WTC11 (cell line): ENCODE data around the gene CRYBA1. TPM values are rescaled to one million over a fixed set of nuclear protein-coding genes. Genes with fewer than 3 reads are reported as not detected.

Experiments
- ATAC-seq: fragments of 200-7000 bp; cut with Tn5 transposase; 2 replicates; pipeline ENCODE4 v1.10.0; 2021; ENCODE audit warnings: mild to moderate bottlenecking, moderate library complexity
- CTCF ChIA-PET: fragments of 300-600 bp; sonication (Branson Sonifier 250); formaldehyde crosslinking; loops from one replicate; lab custom pipeline; 2021; ENCODE audit warnings: antibody characterized with exemption; lab: Charles Lee
- POLR2A ChIA-PET: fragments of 350-600 bp; sonication (Branson Sonifier 250); formaldehyde crosslinking; loops from one replicate; lab custom pipeline; 2021; ENCODE audit warnings: antibody characterized with exemption; lab: Charles Lee
- DNase-seq: peaks from one replicate; pipeline ENCODE4 v3.0.0; 2021; ENCODE audit warnings: low spot score
- H3K27ac Mint-ChIP-seq: 2 replicates; pipeline ENCODE4 v1.8.0; 2021; ENCODE audit warnings: mixed read lengths
- H3K27me3 Mint-ChIP-seq: 2 replicates; pipeline ENCODE4 v1.8.0; 2021; ENCODE audit warnings: low read depth, mild to moderate bottlenecking, moderate library complexity, mixed read lengths
- H3K36me3 Mint-ChIP-seq: 2 replicates; pipeline ENCODE4 v1.8.0; 2021; ENCODE audit warnings: mixed read lengths
- H3K4me1 Mint-ChIP-seq: 2 replicates; pipeline ENCODE4 v1.8.0; 2022; ENCODE audit warnings: mixed read lengths
- H3K4me3 Mint-ChIP-seq: 2 replicates; pipeline ENCODE4 v1.8.0; 2021; ENCODE audit warnings: mild to moderate bottlenecking, moderate library complexity, mixed read lengths
- H3K9me3 Mint-ChIP-seq: 2 replicates; pipeline ENCODE4 v1.8.0; 2021; ENCODE audit warnings: mixed read lengths
- ARID4B ChIP-seq: sonication (generic); formaldehyde crosslinking; IDR thresholded peaks from 2 replicates; pipeline ENCODE4 v1.8.0; 2023; ENCODE audit warnings: missing genetic modification reagents, mild to moderate bottlenecking, borderline replicate concordance
- ATF3 ChIP-seq: sonication (generic); formaldehyde crosslinking; conservative IDR thresholded peaks from 2 replicates; pipeline ENCODE4 v1.8.1; 2022; ENCODE audit warnings: mild to moderate bottlenecking, missing genetic modification reagents
- CREB1 ChIP-seq: sonication (generic); formaldehyde crosslinking; IDR thresholded peaks from 2 replicates; pipeline ENCODE4 v1.8.0; 2023; ENCODE audit warnings: mild to moderate bottlenecking, missing genetic modification reagents
- FOXK1 ChIP-seq: sonication (generic); formaldehyde crosslinking; IDR thresholded peaks from 2 replicates; pipeline ENCODE4 v1.8.0; 2022; ENCODE audit warnings: mild to moderate bottlenecking, moderate library complexity, missing genetic modification reagents
- FOXP1 ChIP-seq: sonication (generic); formaldehyde crosslinking; IDR thresholded peaks from 2 replicates; pipeline ENCODE4 v1.8.0; 2022; ENCODE audit warnings: missing genetic modification reagents, mild to moderate bottlenecking, moderate library complexity, borderline replicate concordance
- GRHL2 ChIP-seq: fragments of 250-450 bp; sonication (Bioruptor Pico); IDR thresholded peaks from 2 replicates; pipeline ENCODE4 v1.8.0; 2022; ENCODE audit warnings: mild to moderate bottlenecking, moderate library complexity; ENCODE audit not compliant: insufficient replicate concordance, severe bottlenecking
- GTF2I ChIP-seq: fragments of 250-450 bp; sonication (Bioruptor Pico); conservative IDR thresholded peaks from 2 replicates; pipeline ENCODE4 v1.4.0; 2021; ENCODE audit warnings: mild to moderate bottlenecking
- HMGA2 ChIP-seq: fragments of 250-450 bp; sonication (Bioruptor Pico); IDR thresholded peaks from 2 replicates; pipeline ENCODE4 v1.4.0; 2021; ENCODE audit warnings: mild to moderate bottlenecking, moderate library complexity
- KAT7 ChIP-seq: sonication (generic); formaldehyde crosslinking; IDR thresholded peaks from 2 replicates; pipeline ENCODE4 v1.8.1; 2023; ENCODE audit warnings: missing genetic modification reagents, mild to moderate bottlenecking, borderline replicate concordance
- MYBL2 ChIP-seq: sonication (generic); formaldehyde crosslinking; IDR thresholded peaks from 2 replicates; pipeline ENCODE4 v1.8.1; 2023; ENCODE audit warnings: mild to moderate bottlenecking, moderate library complexity, missing genetic modification reagents
- NR1H2 ChIP-seq: sonication (generic); formaldehyde crosslinking; IDR thresholded peaks from 2 replicates; pipeline ENCODE4 v1.9.0; 2021; ENCODE audit warnings: mild to moderate bottlenecking, moderate library complexity, missing genetic modification reagents
- NR3C1 ChIP-seq: sonication (generic); formaldehyde crosslinking; conservative IDR thresholded peaks from 2 replicates; pipeline ENCODE4 v1.8.1; 2023; ENCODE audit warnings: low read depth, mild to moderate bottlenecking, missing genetic modification reagents
- OVOL2 ChIP-seq: fragments of 250-450 bp; sonication (Bioruptor Pico); IDR thresholded peaks from 2 replicates; pipeline ENCODE4 v1.9.0; 2021; ENCODE audit warnings: mild to moderate bottlenecking, borderline replicate concordance
- PREB ChIP-seq: sonication (generic); formaldehyde crosslinking; IDR thresholded peaks from 2 replicates; pipeline ENCODE4 v1.8.1; 2022; ENCODE audit warnings: mild to moderate bottlenecking, missing genetic modification reagents, moderate library complexity, borderline replicate concordance
- PRRX2 ChIP-seq: fragments of 250-450 bp; sonication (Bioruptor Pico); IDR thresholded peaks from 2 replicates; pipeline ENCODE4 v1.8.0; 2021; ENCODE audit warnings: mild to moderate bottlenecking
- SMAD3 ChIP-seq: sonication (generic); formaldehyde crosslinking; IDR thresholded peaks from 2 replicates; pipeline ENCODE4 v1.8.0; 2022; ENCODE audit warnings: missing genetic modification reagents, mild to moderate bottlenecking, borderline replicate concordance
- SP1 ChIP-seq: sonication (generic); formaldehyde crosslinking; conservative IDR thresholded peaks from 2 replicates; pipeline ENCODE4 v1.8.1; 2022; ENCODE audit warnings: missing genetic modification reagents
- STAT6 ChIP-seq: sonication (generic); formaldehyde crosslinking; conservative IDR thresholded peaks from 2 replicates; pipeline ENCODE4 v1.8.1; 2023; ENCODE audit warnings: mild to moderate bottlenecking, low read depth, missing genetic modification reagents, moderate library complexity
- TCF7 ChIP-seq: sonication (generic); formaldehyde crosslinking; IDR thresholded peaks from 2 replicates; pipeline ENCODE4 v1.8.0; 2022; ENCODE audit warnings: mild to moderate bottlenecking, low read depth, missing genetic modification reagents, moderate library complexity
- TEAD1 ChIP-seq: sonication (generic); formaldehyde crosslinking; IDR thresholded peaks from 2 replicates; pipeline ENCODE4 v1.8.0; 2022; ENCODE audit warnings: mild to moderate bottlenecking, missing genetic modification reagents
- USF1 ChIP-seq: sonication (generic); formaldehyde crosslinking; IDR thresholded peaks from 2 replicates; pipeline ENCODE4 v1.8.0; 2022; ENCODE audit warnings: mild to moderate bottlenecking, missing genetic modification reagents
- ZNF512 ChIP-seq: sonication (generic); formaldehyde crosslinking; IDR thresholded peaks from 2 replicates; pipeline ENCODE4 v1.8.1; 2022; ENCODE audit warnings: missing genetic modification reagents, borderline replicate concordance
- ZSCAN18 ChIP-seq: fragments of 250-450 bp; sonication (Bioruptor Pico); IDR thresholded peaks from 2 replicates; pipeline ENCODE4 v2.1.2; 2022; ENCODE audit warnings: mild to moderate bottlenecking, moderate library complexity
- total RNA-seq: library from RNA; stranded (reverse); gene quantifications from 3 replicates; pipeline ENCODE4 v1.2.3, GENCODE V29; 2021

CRYBA1 gene
- total RNA-seq, 1 experiment from 2014 or later: not detected

GRCh38 chr17:29299031-29299430, 52.4 kb downstream of the CRYBA1 start:
- Mint-ChIP-seq H3K36me3 (no peaks in the 10 kb centered on the region), H3K27me3 (no peaks in the 10 kb centered on the region), H3K27ac (no peak overlapping the region), H3K4me3 (no peak overlapping the region), H3K4me1 (peaks cover 8% of the 10 kb centered on the region), H3K9me3 (no peaks in the 10 kb centered on the region)
- DNase-seq (no peak), ATAC-seq (no peak)
- CTCF ChIA-PET: no interaction called here
- TF ChIP-seq NR1H2 (CRISPR knock-in tag) (no peak), NR3C1 (no peak), SP1 (CRISPR knock-in tag) (no peak), ZNF512 (CRISPR knock-in tag) (no peak), PRRX2 (no peak), TEAD1 (CRISPR knock-in tag) (no peak), FOXK1 (CRISPR knock-in tag) (no peak), SMAD3 (CRISPR knock-in tag) (no peak), FOXP1 (CRISPR knock-in tag) (no peak), OVOL2 (no peak), MYBL2 (CRISPR knock-in tag) (no peak), STAT6 (no peak), ATF3 (CRISPR knock-in tag) (no peak), PREB (CRISPR knock-in tag) (no peak), GTF2I (CRISPR knock-in tag) (no peak)
- POLR2A ChIA-PET: no interaction called here

- CTCF ChIA-PET: interaction anchor here (0.7 kb wide), 1 partner anchor 86 kb away, joined by 3 read pairs; no protein-coding TSS in a partner anchor
- no peaks in the 10 kb centered on the region for H3K36me3 Mint-ChIP-seq
- H3K4me1 Mint-ChIP-seq: no peaks in the 10 kb centered on the region
- no peak for ATAC-seq
- no peak overlapping the region for H3K27ac Mint-ChIP-seq
- no peak for DNase-seq
- H3K27me3 Mint-ChIP-seq: no peaks in the 10 kb centered on the region
- no peak overlapping the region for H3K4me3 Mint-ChIP-seq
- POLR2A ChIA-PET: interaction anchor here (0.7 to 2.3 kb wide), 2 partner anchors 9 to 162 kb away, joined by 7 to 8 read pairs; partner anchors contain the start of gene NUFIP2
- H3K9me3 Mint-ChIP-seq: no peaks in the 10 kb centered on the region
- no peak for TF ChIP-seq HMGA2 (CRISPR knock-in tag)
- no peak for TF ChIP-seq CREB1 (CRISPR knock-in tag)
- TF ChIP-seq TCF7 (CRISPR knock-in tag): no peak
- no peak for TF ChIP-seq TEAD1 (CRISPR knock-in tag)
- no peak for TF ChIP-seq USF1 (CRISPR knock-in tag)
- no peak for TF ChIP-seq ZSCAN18 (CRISPR knock-in tag)
- TF ChIP-seq GRHL2 (CRISPR knock-in tag): no peak
- TF ChIP-seq ARID4B (CRISPR knock-in tag): no peak
- no peak for TF ChIP-seq KAT7
Observed at GRCh38 chr17:29303386-29303785, 56.7 kb downstream of the CRYBA1 start.
